B cell (primary cell): Measurements from ENCODE around the gene LYST. TPM values are rescaled to one million over a fixed set of nuclear protein-coding genes. Genes with fewer than 3 reads are reported as not detected.

Experiments used
- ATAC-seq: fragments of 200-7000 bp; cut with Tn5 transposase; one replicate; pipeline ENCODE4 v1.10.0; 2021; ENCODE audit warnings: low read depth, mild to moderate bottlenecking, moderate number of reproducible peaks, moderate library complexity
- CTCF ChIA-PET: fragments of 350-600 bp; sonication (Branson Sonifier 250); formaldehyde crosslinking; loops from one replicate; lab custom pipeline; 2021; ENCODE audit warnings: antibody characterized with exemption, inconsistent platforms; lab: Charles Lee
- POLR2A ChIA-PET: fragments of 350-600 bp; sonication (Branson Sonifier 250); formaldehyde crosslinking; loops from one replicate; lab custom pipeline; 2021; ENCODE audit warnings: antibody characterized with exemption; lab: Charles Lee
- DNase-seq: peaks from one replicate; pipeline ENCODE4 v3.0.0; 2013
- H2AFZ ChIP-seq: 2 replicates; pipeline ENCODE4 v1.6.1; 2012; ENCODE audit warnings: mild to moderate bottlenecking, low read depth, low read length; ENCODE audit not compliant: insufficient read depth, poor library complexity, severe bottlenecking
- H3K27ac ChIP-seq, 2 donors: 1 replicate in 1 of 2; 2 replicates in 1 of 2; pipeline ENCODE4 v1.5.1; 2012 to 2013; ENCODE audit warnings: low read length in 2 of 2, mild to moderate bottlenecking in 2 of 2, moderate library complexity in 1 of 2
- H3K27me3 ChIP-seq, 4 experiments: fragments of 200-600 bp in 1 of 4; sonication (generic) in 1 of 4; replicated peaks in 1 of 4; 1 replicate in 2 of 4; 2 replicates in 2 of 4; pipeline versions ENCODE4 v1.6.1 to v1.7.0; 2013 to 2016; ENCODE audit warnings: low read length in 3 of 4, mild to moderate bottlenecking in 2 of 4, mixed read lengths in 1 of 4, moderate library complexity in 1 of 4; ENCODE audit not compliant: insufficient read depth in 4 of 4, control insufficient read depth in 3 of 4; ENCODE audit errors: control extremely low read depth in 1 of 4
- H3K36me3 ChIP-seq, 2 experiments: replicated peaks in 1 of 2; 1 replicate in 1 of 2; 2 replicates in 1 of 2; pipeline versions ENCODE4 v1.6.1 to v1.7.1; 2013; ENCODE audit warnings: low read length in 1 of 2; ENCODE audit not compliant: insufficient read depth in 2 of 2, control insufficient read depth in 1 of 2; ENCODE audit errors: control extremely low read depth in 1 of 2, extremely low read depth in 1 of 2
- H3K4me1 ChIP-seq, 2 donors: fragments of 200-600 bp in 1 of 2; sonication (generic) in 1 of 2; 1 replicate in 1 of 2; 2 replicates in 1 of 2; pipeline versions ENCODE4 v1.5.1 to v1.6.1; 2013 to 2017; ENCODE audit warnings: low read length in 2 of 2; ENCODE audit not compliant: control insufficient read depth in 2 of 2, insufficient read depth in 2 of 2
- H3K4me2 ChIP-seq: replicated peaks from 2 replicates; pipeline ENCODE3; 2012; ENCODE audit warnings: mild to moderate bottlenecking, low read depth, low read length; ENCODE audit not compliant: poor library complexity, severe bottlenecking
- H3K4me3 ChIP-seq, 5 experiments: fragments of 200-600 bp in 1 of 5; sonication (generic) in 1 of 5; 1 replicate in 3 of 5; 2 replicates in 2 of 5; pipeline versions ENCODE4 v1.5.1 to v1.7.0; 2011 to 2016; ENCODE audit warnings: low read length in 4 of 5, mild to moderate bottlenecking in 4 of 5, low read depth in 2 of 5, control low read depth in 1 of 5, moderate library complexity in 1 of 5; ENCODE audit not compliant: insufficient read depth in 1 of 5; ENCODE audit errors: control extremely low read depth in 1 of 5, extremely low read depth in 1 of 5
- H3K79me2 ChIP-seq: fragments of 200-600 bp; sonication (generic); one replicate; pipeline ENCODE4 v1.6.0; 2016; ENCODE audit warnings: low read length; ENCODE audit not compliant: control insufficient read depth, insufficient read depth
- H3K9ac ChIP-seq: fragments of 200-600 bp; sonication (generic); 2 replicates; pipeline ENCODE4 v1.6.1; 2017; ENCODE audit warnings: mild to moderate bottlenecking, low read length, moderate library complexity
- H3K9me3 ChIP-seq, 3 donors: one replicate each; pipeline versions ENCODE4 v1.6.1 to v1.7.1; 2013; ENCODE audit warnings: low read length in 2 of 3; ENCODE audit not compliant: control insufficient read depth in 2 of 3, insufficient read depth in 1 of 3; ENCODE audit errors: control extremely low read depth in 1 of 3
- H4K20me1 ChIP-seq: 2 replicates; pipeline ENCODE4 v1.6.0; 2012; ENCODE audit warnings: mild to moderate bottlenecking, low read length; ENCODE audit not compliant: insufficient read depth, control insufficient read depth, poor library complexity, severe bottlenecking
- H3K27ac Mint-ChIP-seq: one replicate; pipeline ENCODE4 v1.8.0; 2021; ENCODE audit warnings: mixed read lengths
- H3K27me3 Mint-ChIP-seq: one replicate; pipeline ENCODE4 v1.8.0; 2021; ENCODE audit warnings: mixed read lengths
- H3K4me1 Mint-ChIP-seq: one replicate; pipeline ENCODE4 v1.8.0; 2021; ENCODE audit warnings: mixed read lengths
- H3K4me3 Mint-ChIP-seq: one replicate; pipeline ENCODE4 v1.8.0; 2021; ENCODE audit warnings: mixed read lengths
- H3K9me3 Mint-ChIP-seq: one replicate; pipeline ENCODE4 v1.8.0; 2022; ENCODE audit warnings: mixed read lengths; ENCODE audit not compliant: insufficient read depth
- EZH2 ChIP-seq: IDR thresholded peaks from 2 replicates; pipeline ENCODE4 v1.6.1; 2012; ENCODE audit warnings: borderline replicate concordance, low read depth, mild to moderate bottlenecking, moderate library complexity, low read length; ENCODE audit not compliant: insufficient read depth, poor library complexity, severe bottlenecking
- WGBS: methylation state at CpG from one replicate; pipeline ENCODE4 v1.1.5; 2013; ENCODE audit warnings: missing lambda C conversion rate; ENCODE audit not compliant: insufficient coverage; 5-methylcytosine and 5-hydroxymethylcytosine counted together
- intact Hi-C: fragments of 100-400 bp; cut with micrococcal nuclease; formaldehyde crosslinking; loops from one replicate; pipeline ENCODE4 v1.10.0; 2022
- polyA plus RNA-seq: library from polyadenylated mRNA; depleted of rRNA; stranded (reverse); fragments of >200 nt; gene quantifications from 2 replicates; pipeline ENCODE4 v1.2.3, GENCODE V29; 2012
- total RNA-seq, 2 donors: library from RNA; stranded (reverse); fragments of 120-200 nt in 1 of 2; gene quantifications; 1 replicate in 1 of 2; 2 replicates in 1 of 2; pipeline versions ENCODE4 v1.2.3 to v1.2.4, GENCODE V29; 2013 to 2022
- TF ChIP-seq, protein P1 (sequence below): fragments of 200-600 bp; IDR thresholded peaks from one replicate; pipeline ENCODE4 v1.8.0; 2022; ENCODE audit warnings: antibody characterized with exemption, mild to moderate bottlenecking

LYST gene
- total and polyA plus RNA-seq, 2 donors (not counting 1 experiment from before 2014, with no cell fraction given) = 50.4 to 120 TPM

DNA sequence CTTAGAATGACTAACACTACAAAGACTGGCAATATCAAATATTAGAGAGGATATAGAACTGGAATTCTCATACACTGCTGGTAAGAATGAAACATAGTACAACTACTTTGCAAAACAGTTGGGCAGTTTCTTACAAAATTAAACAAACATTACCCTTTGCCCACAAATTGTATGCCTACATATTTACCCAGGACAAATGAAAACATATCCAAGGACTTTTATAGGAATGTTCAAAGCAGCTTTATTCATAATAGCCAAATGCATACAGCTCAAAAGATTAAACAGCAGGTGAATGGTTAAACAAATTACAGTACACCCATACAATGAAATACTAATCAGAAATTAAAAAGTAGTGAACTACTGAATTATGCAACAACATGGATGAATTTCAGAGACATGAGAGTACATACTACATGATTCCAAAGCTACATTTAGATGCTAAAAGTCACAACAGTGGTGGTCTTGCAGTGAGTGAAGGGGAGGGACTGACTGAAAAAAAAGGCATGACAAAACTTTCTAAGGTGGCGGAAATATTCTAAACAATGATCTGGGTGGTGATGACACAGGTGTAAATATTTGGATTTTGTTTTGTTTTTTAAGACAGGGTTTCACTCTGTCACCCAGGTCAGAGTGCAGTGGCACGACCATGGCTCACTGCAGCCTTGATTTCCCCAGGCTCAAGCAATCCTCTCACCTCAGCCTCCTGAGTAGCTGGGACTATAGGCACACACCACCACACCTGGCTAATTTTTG lies 40.4 kb downstream of the LYST start:
- 100% methylated on average over 1 of the region's 2 CpGs for WGBS
- Histone ChIP-seq H3K79me2 (peaks cover 20% of the 10 kb centered on the region), H3K9ac (no peak overlapping the region), H3K36me3 (peaks cover 1 to 19% of the 10 kb centered on the region in 2 experiments), H3K9me3 (no peaks in the 10 kb centered on the region), H3K27me3 (no peaks in the 10 kb centered on the region), H3K4me2 (no peak overlapping the region), H2AFZ (no peak overlapping the region), H4K20me1 (peaks cover 25% of the 10 kb centered on the region), H3K27ac (no peak overlapping the region), H3K4me1 (peaks cover 0 to 3% of the 10 kb centered on the region in 2 donors), H3K4me3 (no peak overlapping the region)
- intact Hi-C loops = no loop called here
- TF ChIP-seq, protein P1, sequence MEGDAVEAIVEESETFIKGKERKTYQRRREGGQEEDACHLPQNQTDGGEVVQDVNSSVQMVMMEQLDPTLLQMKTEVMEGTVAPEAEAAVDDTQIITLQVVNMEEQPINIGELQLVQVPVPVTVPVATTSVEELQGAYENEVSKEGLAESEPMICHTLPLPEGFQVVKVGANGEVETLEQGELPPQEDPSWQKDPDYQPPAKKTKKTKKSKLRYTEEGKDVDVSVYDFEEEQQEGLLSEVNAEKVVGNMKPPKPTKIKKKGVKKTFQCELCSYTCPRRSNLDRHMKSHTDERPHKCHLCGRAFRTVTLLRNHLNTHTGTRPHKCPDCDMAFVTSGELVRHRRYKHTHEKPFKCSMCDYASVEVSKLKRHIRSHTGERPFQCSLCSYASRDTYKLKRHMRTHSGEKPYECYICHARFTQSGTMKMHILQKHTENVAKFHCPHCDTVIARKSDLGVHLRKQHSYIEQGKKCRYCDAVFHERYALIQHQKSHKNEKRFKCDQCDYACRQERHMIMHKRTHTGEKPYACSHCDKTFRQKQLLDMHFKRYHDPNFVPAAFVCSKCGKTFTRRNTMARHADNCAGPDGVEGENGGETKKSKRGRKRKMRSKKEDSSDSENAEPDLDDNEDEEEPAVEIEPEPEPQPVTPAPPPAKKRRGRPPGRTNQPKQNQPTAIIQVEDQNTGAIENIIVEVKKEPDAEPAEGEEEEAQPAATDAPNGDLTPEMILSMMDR = no peak
- TF ChIP-seq EZH2 = no peak
- ChIA-PET POLR2A (no interaction called here), CTCF (interaction anchor here (1.4 kb wide), 1 partner anchor 146 kb away, joined by 4 read pairs; no protein-coding TSS in a partner anchor)
- no peak overlapping the region for H3K4me3 Mint-ChIP-seq
- no peak overlapping the region for H3K27ac Mint-ChIP-seq
- DNase-seq (no peak), ATAC-seq (no peak)
- H3K27me3 Mint-ChIP-seq = no peaks in the 10 kb centered on the region
- H3K4me1 Mint-ChIP-seq = peaks cover 9% of the 10 kb centered on the region
- H3K9me3 Mint-ChIP-seq = no peaks in the 10 kb centered on the region

DNA sequence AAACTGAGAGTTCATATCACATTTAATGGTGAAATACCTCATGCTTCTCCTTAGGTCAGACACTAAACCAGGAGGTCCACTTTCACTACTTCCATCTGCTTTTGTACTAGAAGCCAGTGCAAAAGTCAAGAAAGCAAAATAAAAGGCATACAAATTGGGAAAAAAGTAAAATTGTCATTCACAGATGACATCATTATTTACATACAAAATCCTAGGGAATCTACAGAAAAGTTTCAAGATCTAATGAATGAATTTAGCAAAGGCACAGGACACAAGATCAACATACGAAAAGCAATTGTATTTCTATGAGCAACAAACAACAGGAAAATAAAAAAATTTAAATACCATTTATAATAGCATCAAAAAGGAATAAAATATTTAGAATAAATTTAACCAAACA lies 41.5 kb downstream of the LYST start:
- ATAC-seq (no peak), DNase-seq (no peak)
- H3K4me3 ChIP-seq = no peak overlapping the region
- no peak overlapping the region for H3K4me2 ChIP-seq
- no peaks in the 10 kb centered on the region for H3K9me3 Mint-ChIP-seq
- peaks cover 3% of the 10 kb centered on the region for H3K4me1 Mint-ChIP-seq
- no peaks in the 10 kb centered on the region for H3K4me1 ChIP-seq
- H2AFZ ChIP-seq = no peak overlapping the region
- peaks cover 21% of the 10 kb centered on the region for H4K20me1 ChIP-seq
- H3K27me3 ChIP-seq = no peaks in the 10 kb centered on the region
- intact Hi-C loops = no loop called here
- no peaks in the 10 kb centered on the region for H3K9me3 ChIP-seq
- H3K36me3 ChIP-seq = peaks cover 1 to 13% of the 10 kb centered on the region in 2 experiments
- no peak overlapping the region for H3K27ac ChIP-seq
- peaks cover 14% of the 10 kb centered on the region for H3K79me2 ChIP-seq
- ChIA-PET CTCF (no interaction called here), POLR2A (no interaction called here)
- H3K27ac Mint-ChIP-seq = no peak overlapping the region
- TF ChIP-seq, protein P1 = no peak
- no peak for TF ChIP-seq EZH2
- H3K4me3 Mint-ChIP-seq = no peak overlapping the region
- no CpG with 5 or more reads among the region's 1 CpG for WGBS
- no peaks in the 10 kb centered on the region for H3K27me3 Mint-ChIP-seq
- H3K9ac ChIP-seq = no peak overlapping the region
